ENCODE data around the gene KLHL10. TPM values are rescaled to one million over a fixed set of nuclear protein-coding genes. Genes with fewer than 3 reads are reported as not detected.
A peak's percentile ranks its signal among the peaks of the same experiment; 100 is the strongest.

Gene KLHL10
- total and polyA plus RNA-seq, 2 of the 13 experiments (the other 11 are each of a cell fraction or from before 2014, with no cell fraction given): 0.04 to 0.08 TPM

- peak; percentile 23; the same call in 1 of the 2 replicates for TF ChIP-seq ZBTB33 (CRISPR knock-in tag; IDR thresholded peaks at IDR 0.05)
- peak; percentile 56; the same call in 1 of the 2 replicates for TF ChIP-seq ZNF205 (CRISPR knock-in tag; IDR thresholded peaks at IDR 0.05)
- 0 out of 2 replicates have a peak, but pooled peaks have one; percentile 39 for TF ChIP-seq HOMEZ (CRISPR knock-in tag; IDR thresholded peaks at IDR 0.05; ENCODE audit: low read depth)
- no peak; the same call in 1 of the 2 replicates for TF ChIP-seq ZNF619 (CRISPR knock-in tag; IDR thresholded peaks at IDR 0.05)
- no peak for TF ChIP-seq ZNF180 (CRISPR knock-in tag; IDR thresholded peaks at IDR 0.05; ENCODE audit: borderline replicate concordance, low read depth)
- peak; percentile 70; the same call in 1 of the 2 replicates for TF ChIP-seq NAIF1 (CRISPR knock-in tag; IDR thresholded peaks at IDR 0.05; ENCODE audit: borderline replicate concordance)
- TF ChIP-seq KDM5B (CRISPR knock-in tag; IDR thresholded peaks at IDR 0.05; ENCODE audit: borderline replicate concordance): peak; percentile 91
- peak; percentile 90 for TF ChIP-seq ZNF143 (CRISPR knock-in tag; IDR thresholded peaks at IDR 0.05)
- TF ChIP-seq ZNF605 (CRISPR knock-in tag; IDR thresholded peaks at IDR 0.05): peak; percentile 79; the same call in 1 of the 2 replicates
- peak; percentile 26; the same call in 1 of the 2 replicates for TF ChIP-seq ZNF800 (CRISPR knock-in tag; IDR thresholded peaks at IDR 0.05)
- peak; percentile 47 for TF ChIP-seq RERE (CRISPR knock-in tag; IDR thresholded peaks at IDR 0.05; ENCODE audit: low read depth)
- TF ChIP-seq HNF4G (IDR thresholded peaks at IDR 0.05; ENCODE audit: borderline replicate concordance, low read depth, low read length): peak; percentile 29; the same call in 1 of the 2 replicates
- TF ChIP-seq HNF4G (CRISPR knock-in tag; IDR thresholded peaks at IDR 0.05; ENCODE audit: borderline replicate concordance, low read depth): peak; percentile 49; the same call in 1 of the 2 replicates
- peak; percentile 86 for TF ChIP-seq ZNF709 (CRISPR knock-in tag; IDR thresholded peaks at IDR 0.05)
- no peak for TF ChIP-seq RAD51 (IDR thresholded peaks at IDR 0.05; ENCODE audit: borderline replicate concordance)
- TF ChIP-seq HBP1 (CRISPR knock-in tag; IDR thresholded peaks at IDR 0.05; ENCODE audit: low read depth): peak; percentile 90
These were observed 27.4 kb downstream of the KLHL10 start, which contains the start of gene KLHL11 (continued) for GRCh38 chr17:41864836-41865595.
